BLaER1 treated with 17β-estradiol and CSF1 and Interleukin-3, amounts not matched to agents 10 nM and 100 nM (cell line): ENCODE results near the gene ZNF318.

Experiments
- H3K27ac ChIP-seq, 11 experiments: shearing (Covaris generic); formaldehyde crosslinking; 2 replicates each; pipeline ENCODE4 v1.8.1; 2022
- H3K27me3 ChIP-seq, 11 experiments: shearing (Covaris generic); formaldehyde crosslinking; 2 replicates each; pipeline ENCODE4 v1.8.1; 2022
- H3K36me3 ChIP-seq, 11 experiments: shearing (Covaris generic); formaldehyde crosslinking; 2 replicates each; pipeline ENCODE4 v1.8.1; 2022
- H3K4me1 ChIP-seq, 10 experiments: shearing (Covaris generic); formaldehyde crosslinking; 2 replicates each; pipeline ENCODE4 v1.8.1; 2022
- H3K4me2 ChIP-seq, 11 experiments: shearing (Covaris generic); formaldehyde crosslinking; 2 replicates each; pipeline ENCODE4 v1.8.1; 2022
- H3K4me3 ChIP-seq, 10 experiments: shearing (Covaris generic); formaldehyde crosslinking; 2 replicates each; pipeline ENCODE4 v1.8.1; 2022
- H3K9ac ChIP-seq, 11 experiments: shearing (Covaris generic); formaldehyde crosslinking; 2 replicates each; pipeline ENCODE4 v1.8.1; 2022
- H3K9me3 ChIP-seq, 11 experiments: shearing (Covaris generic); formaldehyde crosslinking; replicated peaks in 1 of 11; 2 replicates each; pipeline ENCODE4 v1.8.1; 2022
- H4K20me1 ChIP-seq, 11 experiments: shearing (Covaris generic); formaldehyde crosslinking; 2 replicates each; pipeline ENCODE4 v1.8.1; 2022
- Cebpa-rat ChIP-seq, 11 experiments: shearing (Covaris generic); IDR thresholded peaks; 2 replicates each; pipeline ENCODE4 v1.8.1; 2022

ZNF318 gene

DNA sequence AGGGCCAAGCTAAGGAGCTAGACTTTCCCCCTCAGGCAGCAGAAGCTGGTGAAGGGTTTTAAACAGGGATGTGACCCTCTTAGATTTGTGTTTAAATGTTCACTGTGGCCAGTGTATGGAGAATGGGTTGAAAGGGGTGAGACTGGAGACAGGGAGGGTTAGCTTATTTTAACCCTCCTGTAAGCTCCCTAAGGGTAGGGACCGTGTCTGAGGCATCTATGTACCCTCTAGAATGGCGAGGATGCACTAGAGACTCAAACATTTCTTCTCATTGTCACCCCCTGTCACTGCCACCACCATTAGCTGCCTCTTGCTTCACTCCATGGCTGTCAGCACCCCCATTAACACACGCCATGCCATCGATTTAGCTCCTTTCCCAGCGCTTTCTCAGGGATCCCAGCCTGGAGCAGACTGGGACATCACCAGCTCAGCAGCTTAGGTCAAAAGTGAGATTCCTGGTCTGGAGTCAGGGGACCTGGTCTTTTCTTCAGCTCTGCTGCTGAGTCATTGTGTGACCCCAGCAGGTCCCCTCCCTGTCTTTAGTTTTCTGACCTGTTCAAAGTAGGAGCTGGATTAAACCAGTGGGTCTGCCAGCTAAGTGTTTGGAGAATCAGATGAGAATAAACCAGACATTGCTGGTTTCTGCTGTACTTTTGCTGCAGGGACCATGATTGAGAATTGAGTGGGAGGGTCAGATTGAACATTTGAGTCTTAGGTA, 72.5 kb downstream of the ZNF318 start:
- no peak overlapping the region for H3K9ac ChIP-seq
- no peak overlapping the region for H3K27ac ChIP-seq
- peaks cover 0 to 10% (median 2%) of the 10 kb centered on the region in 10 experiments; a peak in 5 of 20 replicates for H3K4me1 ChIP-seq
- no peak overlapping the region for H3K4me3 ChIP-seq
- no peaks in the 10 kb centered on the region for H3K27me3 ChIP-seq
- H3K36me3 ChIP-seq, result no peaks in the 10 kb centered on the region
- no peaks in the 10 kb centered on the region for H4K20me1 ChIP-seq
- TF ChIP-seq Cebpa-rat (IDR thresholded peaks at IDR 0.05), result no peak
- no peak overlapping the region for H3K4me2 ChIP-seq
- no peaks in the 10 kb centered on the region for H3K9me3 ChIP-seq

DNA sequence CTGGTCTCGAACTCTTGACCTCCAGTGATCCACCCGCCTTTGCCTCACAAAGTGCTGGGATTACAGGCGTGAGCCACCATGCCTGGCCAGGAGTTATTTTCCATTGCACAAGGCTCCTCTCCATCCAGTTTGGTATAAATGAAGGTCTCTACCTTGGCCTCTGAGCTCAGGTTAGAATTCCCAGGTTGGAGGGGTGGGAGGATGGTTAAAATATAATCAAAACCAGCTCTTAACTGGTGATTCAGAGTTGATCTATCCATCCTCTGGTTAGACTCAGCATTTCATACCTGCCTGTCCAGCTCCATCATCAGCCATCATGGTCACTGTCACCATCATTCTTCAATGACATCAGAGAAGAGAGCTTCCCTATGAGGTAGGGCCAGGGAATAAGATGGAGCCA, 74.0 kb downstream of the ZNF318 start:
- H3K4me2 ChIP-seq, result no peak overlapping the region
- no peak for TF ChIP-seq Cebpa-rat (IDR thresholded peaks at IDR 0.05)
- no peaks in the 10 kb centered on the region for H3K27me3 ChIP-seq

DNA sequence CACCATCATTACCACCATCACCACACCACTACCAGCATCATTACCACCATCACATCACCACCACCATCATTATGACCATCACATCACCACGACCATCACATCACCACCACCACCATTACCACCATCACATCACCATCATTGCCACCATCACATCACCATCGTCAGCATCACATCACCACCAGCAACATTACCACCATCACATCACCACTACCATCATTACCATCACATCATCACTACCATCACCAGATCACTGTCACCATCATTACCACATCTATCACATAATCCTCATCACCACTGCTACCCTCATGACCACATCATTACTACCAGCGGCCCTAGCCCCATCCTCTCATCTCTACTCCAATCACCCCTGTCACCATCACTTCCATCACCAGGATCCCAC, 74.9 kb downstream of the ZNF318 start:
- Histone ChIP-seq H3K27ac (no peak overlapping the region), H3K4me1 (peaks cover 0 to 1% (median 0%) of the 10 kb centered on the region in 10 experiments; a peak in 4 of 20 replicates), H3K4me3 (no peak overlapping the region), H4K20me1 (no peaks in the 10 kb centered on the region), H3K9ac (no peak overlapping the region), H3K9me3 (no peaks in the 10 kb centered on the region), H3K27me3 (no peaks in the 10 kb centered on the region), H3K36me3 (no peaks in the 10 kb centered on the region), H3K4me2 (no peak overlapping the region)
- no peak for TF ChIP-seq Cebpa-rat (IDR thresholded peaks at IDR 0.05)

More for the DNA sequence above, 74.0 kb downstream of the ZNF318 start:
- H3K9ac ChIP-seq, result no peak overlapping the region
- H3K9me3 ChIP-seq, result no peaks in the 10 kb centered on the region
- H3K4me1 ChIP-seq, result peaks cover 0 to 10% (median 2%) of the 10 kb centered on the region in 10 experiments; a peak in 5 of 20 replicates
- H3K4me3 ChIP-seq, result no peak overlapping the region
- H3K36me3 ChIP-seq, result no peaks in the 10 kb centered on the region
- no peaks in the 10 kb centered on the region for H4K20me1 ChIP-seq
- no peak overlapping the region for H3K27ac ChIP-seq

DNA sequence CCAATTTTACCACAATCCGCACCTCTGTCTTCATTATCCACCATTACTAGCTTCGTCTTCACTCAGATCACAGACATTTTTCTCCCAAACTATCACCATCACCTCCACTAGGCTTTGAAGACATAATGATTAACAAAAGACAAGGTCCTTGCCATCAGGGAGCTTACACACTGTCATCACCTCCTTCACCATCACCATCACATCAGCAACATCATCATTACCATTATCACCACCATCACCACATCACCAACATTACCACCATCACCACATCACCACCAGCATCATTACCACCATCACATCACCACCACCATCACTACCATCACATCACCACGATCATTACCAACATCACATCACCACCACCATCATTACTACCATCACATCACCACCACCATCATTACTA, 75.7 kb downstream of the ZNF318 start:
- Histone ChIP-seq H3K4me1 (peaks cover 0 to 6% (median 4%) of the 10 kb centered on the region in 10 experiments; a peak in 12 of 20 replicates), H3K27me3 (no peaks in the 10 kb centered on the region), H3K4me3 (no peak overlapping the region), H3K4me2 (no peak overlapping the region), H3K9me3 (no peaks in the 10 kb centered on the region), H4K20me1 (no peaks in the 10 kb centered on the region), H3K36me3 (no peaks in the 10 kb centered on the region), H3K27ac (no peak overlapping the region), H3K9ac (no peak overlapping the region)
- TF ChIP-seq Cebpa-rat (IDR thresholded peaks at IDR 0.05), result no peak

DNA sequence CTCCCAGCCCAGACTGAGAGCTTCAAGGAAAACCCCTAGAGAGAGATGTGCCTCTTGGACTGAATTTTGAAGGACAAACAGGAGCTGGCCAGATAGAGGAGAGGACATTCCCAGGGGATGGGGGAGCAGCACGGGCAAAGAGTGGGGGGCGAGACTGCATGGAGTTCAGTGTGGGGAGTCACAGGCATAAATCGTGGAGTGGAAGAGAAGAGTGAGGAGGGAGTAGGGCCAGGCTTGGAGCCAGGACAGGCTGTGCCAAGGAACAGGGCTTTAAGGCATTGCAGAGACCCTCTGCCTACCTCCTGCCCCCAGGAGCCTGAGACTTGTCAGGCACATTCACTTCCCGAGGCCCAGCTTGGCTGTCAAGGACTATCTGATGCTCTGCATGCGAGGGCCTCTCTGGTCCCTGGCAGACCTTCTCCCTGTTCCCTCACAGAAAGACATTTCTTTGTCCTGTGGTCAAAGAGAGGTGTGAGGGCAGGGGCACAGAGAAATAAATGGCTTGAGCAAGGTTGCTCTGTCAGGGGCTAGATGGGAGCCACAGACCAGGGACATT, 76.6 kb downstream of the ZNF318 start:
- H3K27me3 ChIP-seq, result no peaks in the 10 kb centered on the region
- H3K4me1 ChIP-seq, result peaks cover under 1 to 14% (median 13%) of the 10 kb centered on the region in 10 experiments; a peak in 18 of 20 replicates
- no peak overlapping the region for H3K4me3 ChIP-seq
- TF ChIP-seq Cebpa-rat (IDR thresholded peaks at IDR 0.05), result no peak
- H3K27ac ChIP-seq, result no peak overlapping the region
- no peaks in the 10 kb centered on the region for H4K20me1 ChIP-seq
- no peaks in the 10 kb centered on the region for H3K36me3 ChIP-seq
- H3K4me2 ChIP-seq, result no peak overlapping the region
- no peaks in the 10 kb centered on the region for H3K9me3 ChIP-seq
- no peak overlapping the region for H3K9ac ChIP-seq

DNA sequence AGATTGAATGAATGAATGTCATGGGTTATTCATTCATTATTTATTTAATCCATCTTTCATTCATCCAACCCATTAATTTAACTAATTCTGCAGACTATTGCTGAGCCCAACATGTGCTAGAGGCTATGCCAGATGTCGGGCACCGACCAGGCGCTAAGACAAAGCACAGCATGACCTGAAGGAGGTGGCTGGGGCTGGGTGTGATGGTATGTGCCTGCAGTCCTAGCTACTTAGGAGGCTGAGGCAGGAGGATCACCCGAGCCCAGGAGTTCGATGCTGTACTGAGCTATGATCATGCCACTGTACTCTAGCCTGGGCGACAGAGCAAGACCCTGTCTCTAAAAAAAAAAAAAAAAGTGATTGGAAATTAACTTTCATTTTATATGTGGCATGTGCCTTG, 77.1 kb downstream of the ZNF318 start:
- Histone ChIP-seq H3K36me3 (no peaks in the 10 kb centered on the region), H4K20me1 (no peaks in the 10 kb centered on the region), H3K9me3 (no peaks in the 10 kb centered on the region), H3K4me3 (no peak overlapping the region), H3K27ac (no peak overlapping the region), H3K4me2 (no peak overlapping the region), H3K4me1 (peaks cover 6 to 19% (median 18%) of the 10 kb centered on the region in 10 experiments), H3K9ac (no peak overlapping the region), H3K27me3 (no peaks in the 10 kb centered on the region)
- no peak for TF ChIP-seq Cebpa-rat (IDR thresholded peaks at IDR 0.05)

DNA sequence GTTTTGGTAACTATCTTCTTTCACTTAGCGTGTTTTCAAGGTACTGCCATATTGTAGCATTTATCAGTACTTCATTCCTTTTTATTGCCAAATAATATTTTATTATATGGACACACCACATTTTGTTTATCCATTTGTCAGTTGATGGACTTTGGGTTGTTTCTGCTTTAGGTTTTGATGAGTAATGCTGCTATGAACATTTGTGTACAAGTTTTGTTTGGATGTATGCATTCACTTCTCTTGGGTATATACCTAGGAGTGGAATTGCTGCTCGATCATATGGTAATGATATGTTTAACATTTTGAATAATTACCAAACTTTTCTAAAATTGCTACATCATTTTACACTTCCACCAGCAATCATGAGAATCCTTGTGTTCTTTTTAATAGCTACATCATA, 77.7 kb downstream of the ZNF318 start:
- no peak for TF ChIP-seq Cebpa-rat (IDR thresholded peaks at IDR 0.05)
- H3K9me3 ChIP-seq, result no peaks in the 10 kb centered on the region
- no peak overlapping the region for H3K27ac ChIP-seq
- no peak overlapping the region for H3K4me3 ChIP-seq
- no peaks in the 10 kb centered on the region for H3K36me3 ChIP-seq
- H3K9ac ChIP-seq, result no peak overlapping the region
- 0 out of 22 replicates have a peak, but pooled peaks cover 0 to under 1% (median 0%) of the 10 kb centered on the region in 11 experiments for H3K27me3 ChIP-seq
- peaks cover 12 to 25% (median 24%) of the 10 kb centered on the region in 10 experiments for H3K4me1 ChIP-seq
- no peak overlapping the region for H3K4me2 ChIP-seq
- no peaks in the 10 kb centered on the region for H4K20me1 ChIP-seq

DNA sequence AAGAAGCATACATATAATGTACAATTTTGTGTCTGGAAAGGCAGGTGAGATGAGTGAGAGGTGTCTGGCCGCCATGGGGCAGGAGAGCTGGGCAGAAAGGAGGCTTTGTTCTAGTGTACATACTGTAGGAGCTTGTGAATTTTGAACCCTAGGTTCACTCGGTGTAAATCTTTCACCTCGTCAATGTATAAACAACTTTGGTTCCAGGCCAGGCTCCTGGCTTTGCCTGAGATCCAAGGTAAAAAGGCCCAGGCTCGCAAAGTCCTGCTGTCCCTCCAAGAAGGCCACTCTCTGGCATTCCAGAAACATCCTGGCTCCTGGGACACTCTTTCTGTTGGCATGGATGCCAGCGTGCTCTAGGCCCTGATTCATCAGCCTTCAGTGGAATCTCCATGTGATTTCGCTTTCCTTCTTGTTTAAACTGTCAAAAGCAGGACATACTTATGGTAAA, 78.5 kb downstream of the ZNF318 start:
- TF ChIP-seq Cebpa-rat (IDR thresholded peaks at IDR 0.05), result no peak
- H3K4me2 ChIP-seq, result no peak overlapping the region
- H3K9me3 ChIP-seq, result no peaks in the 10 kb centered on the region
- no peak overlapping the region for H3K9ac ChIP-seq
- peaks cover 1 to 8% (median 3%) of the 10 kb centered on the region in 11 experiments; a peak in 19 of 22 replicates for H3K27me3 ChIP-seq
- no peak overlapping the region for H3K27ac ChIP-seq
- no peaks in the 10 kb centered on the region for H4K20me1 ChIP-seq
- no peak overlapping the region for H3K4me3 ChIP-seq
- peaks cover 20 to 33% (median 32%) of the 10 kb centered on the region in 10 experiments for H3K4me1 ChIP-seq
- no peaks in the 10 kb centered on the region for H3K36me3 ChIP-seq

DNA sequence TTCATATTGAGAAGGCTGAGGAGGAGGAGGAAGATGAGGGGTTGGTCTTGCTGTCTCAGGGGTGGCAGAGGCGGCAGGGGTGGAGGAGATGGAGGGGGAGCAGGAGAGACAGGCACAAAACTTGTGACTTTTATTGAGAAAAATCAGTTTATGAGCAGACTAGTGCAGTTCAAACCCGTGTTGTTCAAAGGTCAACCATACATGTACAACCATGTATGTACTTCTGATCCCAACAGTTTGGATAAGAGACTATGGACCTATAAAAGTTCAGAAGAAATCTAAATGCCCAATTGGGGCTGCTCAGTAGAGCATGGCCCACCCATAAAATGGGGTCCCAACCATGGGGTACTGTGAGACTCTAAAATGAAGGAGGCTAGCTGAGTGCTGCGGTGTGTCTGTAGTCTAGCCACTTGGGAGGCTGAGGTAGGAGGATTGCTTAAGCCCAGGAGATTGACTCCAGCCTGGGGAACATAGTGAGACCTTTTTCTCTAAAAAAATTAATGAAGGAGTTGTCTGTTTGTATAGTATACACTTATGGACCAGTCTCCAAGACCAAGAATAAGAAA, 79.0 kb downstream of the ZNF318 start:
- Histone ChIP-seq H3K27me3 (peaks cover 6 to 13% (median 8%) of the 10 kb centered on the region in 11 experiments; a peak in 20 of 22 replicates), H3K4me2 (no peak overlapping the region), H3K4me1 (peaks cover 23 to 38% (median 35%) of the 10 kb centered on the region in 10 experiments), H4K20me1 (no peaks in the 10 kb centered on the region), H3K27ac (no peak overlapping the region), H3K4me3 (no peak overlapping the region), H3K9me3 (no peaks in the 10 kb centered on the region), H3K36me3 (no peaks in the 10 kb centered on the region), H3K9ac (no peak overlapping the region)
- TF ChIP-seq Cebpa-rat (IDR thresholded peaks at IDR 0.05), result no peak
